A549 (cell line): ENCODE measurements around the gene KIF14. TPM values are rescaled to one million over a fixed set of nuclear protein-coding genes. Genes with fewer than 3 reads are reported as not detected.
"Not testable (repeated sequence)": the region's sequence is repeated elsewhere in the genome, so short reads cannot be mapped to it uniquely, and the experiment has no call there.

ENCODE experiments used
- ATAC-seq, 2 experiments: fragments of 200-7000 bp in 1 of 2; fragments of >200 bp in 1 of 2; cut with Nextera tagmentation in 1 of 2; cut with Tn5 transposase in 1 of 2; 3 replicates each; pipeline versions ENCODE4 v1.8.0 to v1.9.1; 2018 to 2020; ENCODE audit warnings: mild to moderate bottlenecking in 1 of 2, moderate library complexity in 1 of 2
- CTCF ChIA-PET: fragments of 300-600 bp; sonication (Branson Sonifier 250); formaldehyde crosslinking; extraction: SDS; loops from one replicate; lab custom pipeline; 2021; ENCODE audit warnings: antibody characterized with exemption, inconsistent platforms; lab: Yijun Ruan, JAX
- POLR2A ChIA-PET: fragments of 350-600 bp; formaldehyde crosslinking; extraction: SDS; loops from one replicate; lab custom pipeline; 2021; ENCODE audit warnings: antibody characterized with exemption, inconsistent platforms; lab: Yijun Ruan, JAX
- DNase-seq, 2 experiments: peaks; one replicate each; pipeline versions ENCODE4 v3.0.0 to v3.0.0-alpha.2; 2011 to 2016; ENCODE audit warnings: low read depth in 1 of 2, low spot score in 1 of 2
- FAIRE-seq: peaks from 2 replicates; lab custom pipeline; 2011; peaks lifted over from hg19 to GRCh38; lab: Jason Lieb, UNC
- H3K27ac ChIP-seq, 2 experiments: fragments of >200 bp; sonication (Bioruptor Twin); formaldehyde crosslinking; 3 replicates each; pipeline ENCODE4 v1.5.1; 2016 to 2017
- H3K4me1 ChIP-seq: fragments of >200 bp; sonication (Bioruptor Twin); formaldehyde crosslinking; 3 replicates; pipeline ENCODE4 v1.6.1; 2016
- H3K4me2 ChIP-seq: fragments of >200 bp; sonication (Bioruptor Twin); formaldehyde crosslinking; 3 replicates; pipeline ENCODE4 v1.6.1; 2016
- H3K4me3 ChIP-seq: fragments of >200 bp; sonication (Bioruptor Twin); formaldehyde crosslinking; 3 replicates; pipeline ENCODE4 v1.5.1; 2016
- H3K9me3 ChIP-seq: fragments of >200 bp; sonication (Bioruptor Twin); formaldehyde crosslinking; 3 replicates; pipeline ENCODE4 v1.6.1; 2016
- ATOH8 ChIP-seq: fragments of 250-450 bp; sonication (Bioruptor Pico); IDR thresholded peaks from 2 replicates; pipeline ENCODE4 v1.5.0; 2020; ENCODE audit warnings: low read depth, mild to moderate bottlenecking, moderate library complexity
- CEBPB ChIP-seq, 2 experiments: fragments of >200 bp in 1 of 2; sonication (Bioruptor Twin) in 1 of 2; formaldehyde crosslinking in 1 of 2; IDR thresholded peaks; 2 replicates each; pipeline ENCODE4 v1.6.1; 2012 to 2016
- CHD2 ChIP-seq: fragments of 150-350 bp; IDR thresholded peaks from 2 replicates; pipeline ENCODE4 v1.6.1; 2014; ENCODE audit warnings: low read length; ENCODE audit not compliant: partially characterized antibody
- EHF ChIP-seq: fragments of 250-450 bp; sonication (Bioruptor Pico); IDR thresholded peaks from 2 replicates; pipeline ENCODE4 v1.5.0; 2020; ENCODE audit warnings: mild to moderate bottlenecking
- ELK1 ChIP-seq: fragments of 150-350 bp; IDR thresholded peaks from 2 replicates; pipeline ENCODE4 v1.6.1; 2014; ENCODE audit warnings: low read depth, mild to moderate bottlenecking, low read length
- EP300 ChIP-seq, 2 experiments: fragments of >200 bp; sonication (Bioruptor Twin); formaldehyde crosslinking; IDR thresholded peaks; 2 replicates in 1 of 2; 3 replicates in 1 of 2; pipeline ENCODE4 v1.6.1; 2016 to 2017
- GATA3 ChIP-seq: IDR thresholded peaks from 2 replicates; pipeline ENCODE4 v1.6.1; 2012; ENCODE audit warnings: borderline replicate concordance
- HOXB5 ChIP-seq: fragments of 250-450 bp; sonication (Bioruptor Pico); IDR thresholded peaks from 2 replicates; pipeline ENCODE4 v1.5.0; 2020; ENCODE audit warnings: mild to moderate bottlenecking, moderate library complexity
- KDM1A ChIP-seq: fragments of 200-600 bp; sonication (generic); IDR thresholded peaks from 2 replicates; pipeline ENCODE4 v1.6.1; 2016; ENCODE audit warnings: low read depth, mild to moderate bottlenecking
- MAFK ChIP-seq: fragments of 450-650 bp; IDR thresholded peaks from 2 replicates; pipeline ENCODE4 v1.6.1; 2014; ENCODE audit not compliant: partially characterized antibody
- MAZ ChIP-seq: fragments of 150-350 bp; IDR thresholded peaks from 2 replicates; pipeline ENCODE4 v1.6.1; 2014; ENCODE audit warnings: antibody characterized with exemption, low read depth, low read length, borderline replicate concordance
- PBX3 ChIP-seq: IDR thresholded peaks from 2 replicates; pipeline ENCODE4 v1.6.1; 2012
- PHF8 ChIP-seq: fragments of 200-600 bp; sonication (generic); IDR thresholded peaks from 2 replicates; pipeline ENCODE4 v1.6.1; 2016; ENCODE audit warnings: low read depth, mild to moderate bottlenecking, antibody characterized with exemption, moderate library complexity, borderline replicate concordance
- RAD21 ChIP-seq, 2 experiments: fragments of >200 bp in 1 of 2; sonication (Bioruptor Twin) in 1 of 2; formaldehyde crosslinking in 1 of 2; IDR thresholded peaks in 1 of 2; conservative IDR thresholded peaks in 1 of 2; 2 replicates in 1 of 2; 3 replicates in 1 of 2; pipeline ENCODE4 v1.6.1; 2012 to 2018; ENCODE audit warnings: inconsistent platforms in 1 of 2
- RARB ChIP-seq: fragments of 250-450 bp; sonication (Bioruptor Pico); IDR thresholded peaks from 2 replicates; pipeline ENCODE4 v1.8.0; 2021; ENCODE audit warnings: mild to moderate bottlenecking, moderate library complexity
- USF2 ChIP-seq: fragments of 450-650 bp; IDR thresholded peaks from 2 replicates; pipeline ENCODE4 v1.6.1; 2014; ENCODE audit warnings: antibody characterized with exemption
- ZFP36 ChIP-seq: fragments of 450-650 bp; IDR thresholded peaks from 2 replicates; pipeline ENCODE4 v1.6.1; 2014; ENCODE audit warnings: borderline replicate concordance; ENCODE audit not compliant: partially characterized antibody
- ZNF302 ChIP-seq: fragments of 250-450 bp; sonication (Bioruptor Pico); IDR thresholded peaks from 2 replicates; pipeline ENCODE4 v1.9.0; 2021; ENCODE audit warnings: inconsistent platforms, mild to moderate bottlenecking, moderate library complexity
- ZSCAN20 ChIP-seq: fragments of 250-450 bp; sonication (Bioruptor Pico); IDR thresholded peaks from 2 replicates; pipeline ENCODE4 v1.8.0; 2022; ENCODE audit warnings: mild to moderate bottlenecking, moderate library complexity
- WGBS: methylation state at CpG from one replicate; pipeline ENCODE4 v1.1.6; 2017; ENCODE audit errors: missing lambda C conversion rate; 5-methylcytosine and 5-hydroxymethylcytosine counted together
- polyA plus RNA-seq, 4 experiments: library from polyadenylated mRNA; depleted of rRNA in 3 of 4; stranded (reverse); fragments of >200 nt; fragmentation: RNase III in 1 of 4; extraction: RNeasy Plus Mini Kit Qiagen cat#74134 plus additional on column Dnase treatment in 1 of 4; gene quantifications; 2 replicates in 3 of 4; 3 replicates in 1 of 4; pipeline ENCODE4 v1.2.3, GENCODE V29; 2011 to 2017
- TF ChIP-seq, protein P1 (sequence below): fragments of >200 bp; sonication (Bioruptor Twin); formaldehyde crosslinking; IDR thresholded peaks from 3 replicates; pipeline ENCODE4 v1.5.1; 2016

The KIF14 gene
- polyA plus RNA-seq, 2 of the 4 experiments (the other 2 are of a cell fraction) = 13.0 to 20.4 TPM

DNA sequence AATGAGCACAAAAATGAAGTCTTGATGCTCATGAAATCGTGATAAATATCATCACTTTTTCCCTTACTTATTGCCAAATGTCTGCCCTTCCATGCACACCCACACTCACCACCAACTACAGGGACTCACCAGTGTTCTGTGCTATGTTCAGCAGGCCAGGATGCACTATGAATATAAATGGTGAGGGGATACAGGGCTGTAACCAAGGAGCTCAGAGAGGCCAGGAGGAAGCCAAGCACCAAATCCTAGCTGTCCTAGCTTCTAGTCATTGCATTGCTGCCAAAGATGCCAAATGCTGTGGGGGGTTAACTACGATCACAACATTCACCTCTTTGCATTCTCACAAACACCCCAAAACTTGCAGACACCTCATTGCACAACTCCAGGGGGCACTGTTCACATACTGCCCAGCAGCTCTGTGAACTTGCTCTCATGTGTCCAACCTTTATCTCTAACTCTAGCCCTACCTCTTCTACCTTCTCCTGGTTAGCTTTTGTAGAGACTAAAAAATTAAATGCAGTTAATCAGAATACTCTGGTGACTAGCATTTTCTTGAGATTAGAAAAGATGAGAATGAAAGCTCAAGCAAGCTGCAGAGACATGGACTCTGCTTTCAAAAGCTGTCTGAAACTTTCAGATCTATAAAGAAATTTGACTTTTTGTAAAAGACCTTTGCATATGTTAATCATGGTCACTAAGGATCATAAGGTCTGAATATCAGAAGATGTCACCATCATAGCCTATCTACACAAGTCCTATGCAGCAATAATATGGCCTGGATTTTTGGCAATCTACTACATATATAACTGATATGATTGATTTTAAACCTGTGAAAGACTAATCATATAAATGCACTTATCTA, 13.9 kb upstream of the KIF14 start:
- POLR2A ChIA-PET = no interaction called here

DNA sequence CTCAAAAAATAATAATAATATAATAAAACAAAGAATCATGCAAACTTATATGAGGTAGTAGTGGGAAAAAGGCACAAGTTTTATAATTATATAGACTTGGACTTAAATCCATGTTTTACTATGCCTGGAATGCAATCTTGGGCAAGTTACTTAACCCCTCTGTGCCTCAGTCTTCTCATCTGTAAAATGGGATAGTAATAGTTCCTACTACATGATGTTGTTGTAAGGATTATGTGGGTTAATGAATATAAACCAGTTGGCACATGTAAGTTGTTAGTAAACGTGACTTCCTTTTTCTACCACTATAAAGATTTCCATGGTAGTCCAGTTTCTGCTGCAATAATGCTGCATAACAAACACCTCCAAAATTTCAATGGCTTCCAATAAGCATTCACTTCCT, 10.8 kb upstream of the KIF14 start:
- ChIA-PET CTCF (interaction anchor here (0.9 to 2.3 kb wide), 2 partner anchors 9 to 341 kb away, joined by 4 to 15 read pairs; no protein-coding TSS in a partner anchor), POLR2A (no interaction called here)
- H3K4me3 ChIP-seq = no peak overlapping the region
- no peak for FAIRE-seq
- H3K4me1 ChIP-seq = no peaks in the 10 kb centered on the region
- no peak for ATAC-seq
- TF ChIP-seq KDM1A = no peak
- TF ChIP-seq PHF8 = no peak
- no peak for TF ChIP-seq RARB (CRISPR knock-in tag)
- TF ChIP-seq USF2 = no peak
- no peak for TF ChIP-seq ZSCAN20 (CRISPR knock-in tag)
- no peak for TF ChIP-seq EP300 (IDR thresholded peaks at IDR 0.05)
- no peak for TF ChIP-seq HOXB5
- no peak for TF ChIP-seq ZFP36
- no peak for TF ChIP-seq ATOH8
- no peak for TF ChIP-seq MAFK
- no peak for TF ChIP-seq PBX3
- TF ChIP-seq CHD2 = no peak
- no peak for TF ChIP-seq EHF
- TF ChIP-seq ELK1 = no peak
- TF ChIP-seq MAZ = no peak
- TF ChIP-seq GATA3 = no peak
- TF ChIP-seq ZNF302 (CRISPR knock-in tag) = no peak
- TF ChIP-seq, all 56 proteins: peak for 0
- 65% methylated on average over 1 of the region's 1 CpG for WGBS
- H3K27ac ChIP-seq = no peak overlapping the region
- DNase-seq = no peak
- no peak overlapping the region for H3K4me2 ChIP-seq
- H3K9me3 ChIP-seq = no peaks in the 10 kb centered on the region

More for the DNA sequence above, 13.9 kb upstream of the KIF14 start:
- DNase-seq (peak in 1 of 2 experiments; percentile 21), ATAC-seq (peak; percentile 19 to 36; a peak in 1 of 6 replicates), FAIRE-seq (no peak)
- WGBS = 37% methylated on average over 2 of the region's 2 CpGs
- no peak overlapping the region for H3K4me3 ChIP-seq
- H3K27ac ChIP-seq = no peak overlapping the region
- H3K4me1 ChIP-seq = peaks cover 1% of the 10 kb centered on the region; the same call in 2 of the 3 replicates
- TF ChIP-seq CEBPB (IDR thresholded peaks at IDR 0.05) (peak in 1 of 2 experiments; percentile 32; a peak in 1 of 4 replicates), RAD21 (conservative IDR thresholded peaks at IDR 0.05 in 1 of 2, IDR thresholded peaks at IDR 0.05 in 1 of 2) (peak in 1 of 2 experiments; percentile 42; a peak in 1 of 5 replicates), ELK1 (no peak)
- TF ChIP-seq, protein P1, sequence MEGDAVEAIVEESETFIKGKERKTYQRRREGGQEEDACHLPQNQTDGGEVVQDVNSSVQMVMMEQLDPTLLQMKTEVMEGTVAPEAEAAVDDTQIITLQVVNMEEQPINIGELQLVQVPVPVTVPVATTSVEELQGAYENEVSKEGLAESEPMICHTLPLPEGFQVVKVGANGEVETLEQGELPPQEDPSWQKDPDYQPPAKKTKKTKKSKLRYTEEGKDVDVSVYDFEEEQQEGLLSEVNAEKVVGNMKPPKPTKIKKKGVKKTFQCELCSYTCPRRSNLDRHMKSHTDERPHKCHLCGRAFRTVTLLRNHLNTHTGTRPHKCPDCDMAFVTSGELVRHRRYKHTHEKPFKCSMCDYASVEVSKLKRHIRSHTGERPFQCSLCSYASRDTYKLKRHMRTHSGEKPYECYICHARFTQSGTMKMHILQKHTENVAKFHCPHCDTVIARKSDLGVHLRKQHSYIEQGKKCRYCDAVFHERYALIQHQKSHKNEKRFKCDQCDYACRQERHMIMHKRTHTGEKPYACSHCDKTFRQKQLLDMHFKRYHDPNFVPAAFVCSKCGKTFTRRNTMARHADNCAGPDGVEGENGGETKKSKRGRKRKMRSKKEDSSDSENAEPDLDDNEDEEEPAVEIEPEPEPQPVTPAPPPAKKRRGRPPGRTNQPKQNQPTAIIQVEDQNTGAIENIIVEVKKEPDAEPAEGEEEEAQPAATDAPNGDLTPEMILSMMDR = peak; percentile 38
- H3K9me3 ChIP-seq = no peaks in the 10 kb centered on the region
- H3K4me2 ChIP-seq = no peak overlapping the region
- CTCF ChIA-PET = interaction anchor here (0.6 to 4.8 kb wide), 6 partner anchors 11 to 174 kb away, joined by 3 to 27 read pairs (median 4); partner anchors contain the start of gene DDX59

DNA sequence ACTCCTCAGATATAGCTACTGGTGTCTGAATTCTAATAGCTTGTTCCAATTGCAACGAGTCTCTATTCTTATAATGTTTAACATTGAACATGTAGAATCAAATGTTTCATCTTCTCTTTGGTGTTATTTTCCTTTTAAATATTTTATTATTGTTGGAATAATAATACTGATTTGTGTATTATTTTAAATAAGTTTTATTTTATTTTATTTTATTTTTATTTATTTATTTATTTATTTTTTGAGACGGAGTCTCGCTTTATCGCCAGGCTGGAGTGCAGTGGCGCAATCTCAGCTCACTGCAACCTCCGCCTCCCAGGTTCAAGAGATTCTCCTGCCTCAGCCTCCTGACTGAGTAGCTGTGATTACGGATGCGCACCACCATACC, 10.0 kb upstream of the KIF14 start:
- ChIA-PET POLR2A (interaction anchor here (0.9 kb wide), 1 partner anchor 40 kb away, joined by 3 read pairs; no protein-coding TSS in a partner anchor), CTCF (interaction anchor here (0.6 to 2.3 kb wide), 4 partner anchors 8 to 341 kb away, joined by 3 to 15 read pairs (median 4); no protein-coding TSS in a partner anchor)
- H3K27ac ChIP-seq, H3K4me3 ChIP-seq, DNase-seq, FAIRE-seq, ATAC-seq, H3K4me1 ChIP-seq, H3K9me3 ChIP-seq, H3K4me2 ChIP-seq: not testable (repeated sequence)
- 93% methylated on average over 8 of the region's 8 CpGs for WGBS
